ENCODE data around the gene BANP.

Gene BANP

DNA sequence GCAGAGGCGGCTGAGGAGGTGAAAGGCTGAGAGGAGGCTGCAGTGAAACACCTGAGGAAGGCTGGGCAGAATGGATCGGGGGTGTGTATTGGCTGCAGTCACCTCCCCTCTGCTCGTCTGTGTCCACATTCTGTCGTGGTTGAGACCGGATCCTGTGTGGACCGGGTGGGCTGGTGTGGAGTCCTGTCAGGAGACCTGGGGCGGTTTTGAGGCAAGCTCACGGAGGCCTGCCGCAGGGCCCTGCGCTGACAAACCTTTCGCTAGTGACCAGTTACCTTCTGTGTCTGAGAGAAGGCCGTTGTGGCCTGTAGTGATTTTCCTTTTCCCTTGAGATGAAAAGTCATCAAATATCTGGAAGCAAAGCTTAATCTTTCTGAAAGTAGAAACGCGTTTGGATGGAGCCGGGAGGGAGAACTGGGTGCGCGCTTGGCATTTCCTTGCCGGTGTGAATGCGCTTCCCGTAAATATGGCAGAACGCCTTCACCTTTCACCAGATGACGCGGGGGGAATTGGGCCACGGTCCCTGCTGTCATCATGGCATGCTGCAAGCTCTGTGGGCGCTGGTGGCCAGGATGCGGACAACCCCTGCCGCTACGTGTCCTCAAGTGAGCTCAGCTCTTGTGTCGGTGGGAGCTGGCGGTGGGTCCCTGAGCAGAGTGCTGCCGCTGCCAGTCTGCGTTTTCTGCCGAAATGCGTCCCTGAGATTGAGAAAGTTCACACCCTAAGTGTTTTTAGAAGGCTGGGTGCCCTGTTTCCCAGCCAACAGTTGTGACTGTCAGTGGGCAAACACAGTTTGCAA, 6.3 kb downstream of the BANP start:
- FAIRE-seq = no peak
- TF ChIP-seq SPI1 (IDR thresholded peaks at IDR 0.05; ENCODE audit: low read depth, low read length) (no peak), POLR2A (IDR thresholded peaks at IDR 0.05; ENCODE audit: low read depth, low read length) (no peak), PAX5 (IDR thresholded peaks at IDR 0.05; ENCODE audit: insufficient read depth, low read length, severe bottlenecking) (no peak), POLR2AphosphoS5 (IDR thresholded peaks at IDR 0.05; ENCODE audit: low read depth, low read length) (no peak), TAF1 (IDR thresholded peaks at IDR 0.05; ENCODE audit: low read depth, low read length) (no peak), POU2F2 (IDR thresholded peaks at IDR 0.05; ENCODE audit: low read depth, low read length) (no peak)

DNA sequence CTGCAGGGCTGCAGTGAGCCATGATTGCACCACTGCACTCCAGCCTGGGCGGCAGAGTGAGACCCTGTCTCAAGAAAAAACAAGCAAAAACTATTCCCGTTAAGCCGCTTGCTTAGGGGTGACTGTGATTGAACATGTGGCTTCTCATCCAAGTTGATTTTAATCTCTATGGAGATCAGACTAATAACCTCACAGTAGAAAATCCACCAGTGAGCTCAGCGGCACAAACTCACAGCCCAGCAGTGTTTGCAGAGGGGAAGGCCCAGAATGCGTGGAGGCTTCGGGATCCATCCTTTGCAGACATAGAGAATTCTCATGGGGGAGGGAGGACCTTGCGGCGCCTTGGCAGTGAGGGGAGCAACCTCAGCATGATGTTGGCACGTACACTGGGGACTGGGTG, 7.4 kb downstream of the BANP start:
- DNase-seq (ENCODE audit: insufficient read length, low spot score) (no peak), FAIRE-seq (no peak)
- no peak for TF ChIP-seq POLR2AphosphoS5 (IDR thresholded peaks at IDR 0.05; ENCODE audit: low read depth, low read length)
- no peak for TF ChIP-seq POU2F2 (IDR thresholded peaks at IDR 0.05; ENCODE audit: low read depth, low read length)
- no peak for TF ChIP-seq SPI1 (IDR thresholded peaks at IDR 0.05; ENCODE audit: low read depth, low read length)
- TF ChIP-seq POLR2A (IDR thresholded peaks at IDR 0.05; ENCODE audit: low read depth, low read length) = no peak
- TF ChIP-seq PAX5 (IDR thresholded peaks at IDR 0.05; ENCODE audit: insufficient read depth, low read length, severe bottlenecking) = no peak
- TF ChIP-seq TAF1 (IDR thresholded peaks at IDR 0.05; ENCODE audit: low read depth, low read length) = no peak

More for the DNA sequence above, 6.3 kb downstream of the BANP start:
- no peak for DNase-seq (ENCODE audit: insufficient read length, low spot score)

DNA sequence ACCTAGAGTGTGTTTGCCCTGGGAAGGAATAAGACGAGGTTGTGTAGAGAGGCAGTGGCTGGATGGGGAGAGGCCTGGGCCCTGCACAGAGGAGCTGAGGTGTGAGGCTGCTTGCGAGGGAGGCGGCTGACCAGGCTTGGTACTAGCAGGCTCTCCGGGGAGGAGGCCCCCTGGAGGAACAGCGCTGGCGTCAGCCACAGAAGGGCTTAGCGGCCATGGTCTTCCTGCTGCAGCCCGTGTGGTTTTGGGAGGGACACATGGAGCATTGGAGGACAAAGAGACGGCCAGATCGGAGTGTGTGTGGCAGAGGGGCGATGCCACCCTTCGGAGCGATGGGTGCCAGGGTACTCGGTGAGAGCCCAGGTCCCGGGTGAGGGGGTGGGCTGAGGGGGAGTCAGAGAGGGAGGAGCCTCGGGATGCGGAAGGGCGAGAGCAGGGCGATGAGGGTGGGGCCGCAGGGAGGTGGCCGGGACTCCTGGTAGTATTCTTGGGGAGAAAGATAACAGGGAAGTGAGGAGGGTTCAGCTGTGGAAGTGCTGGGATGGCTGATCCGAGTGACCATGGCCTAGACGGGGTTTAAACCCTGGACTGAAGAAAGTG, 8.3 kb downstream of the BANP start:
- TF ChIP-seq TAF1 (IDR thresholded peaks at IDR 0.05; ENCODE audit: low read depth, low read length) (no peak), POU2F2 (IDR thresholded peaks at IDR 0.05; ENCODE audit: low read depth, low read length) (no peak), POLR2A (IDR thresholded peaks at IDR 0.05; ENCODE audit: low read depth, low read length) (no peak), PAX5 (IDR thresholded peaks at IDR 0.05; ENCODE audit: insufficient read depth, low read length, severe bottlenecking) (no peak), SPI1 (IDR thresholded peaks at IDR 0.05; ENCODE audit: low read depth, low read length) (no peak)
- FAIRE-seq (no peak), DNase-seq (ENCODE audit: insufficient read length, low spot score) (no peak)

DNA sequence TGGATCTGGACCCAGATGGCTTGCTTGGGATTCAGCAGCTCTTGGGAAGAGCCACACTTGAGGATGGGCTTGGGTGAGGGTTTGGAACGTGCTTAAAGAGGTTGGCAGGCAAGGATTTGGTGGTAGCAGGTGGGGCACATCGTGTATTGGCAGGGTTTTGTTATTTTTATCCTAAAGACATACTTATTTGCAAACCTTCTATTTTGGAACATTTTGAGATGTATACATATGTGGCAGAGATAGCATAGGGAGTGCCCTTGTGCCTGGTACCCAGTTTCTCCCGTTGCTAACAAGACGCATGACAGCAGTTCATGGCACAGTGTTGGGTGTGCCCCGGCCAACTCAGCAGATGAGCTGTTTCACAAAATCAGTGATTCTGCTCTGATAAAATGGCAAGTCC, 9.1 kb downstream of the BANP start:
- DNase-seq (ENCODE audit: insufficient read length, low spot score) = no peak
- TF ChIP-seq TAF1 (IDR thresholded peaks at IDR 0.05; ENCODE audit: low read depth, low read length) = no peak
- TF ChIP-seq POU2F2 (IDR thresholded peaks at IDR 0.05; ENCODE audit: low read depth, low read length) = no peak
- TF ChIP-seq SPI1 (IDR thresholded peaks at IDR 0.05; ENCODE audit: low read depth, low read length) = no peak
- no peak for TF ChIP-seq POLR2AphosphoS5 (IDR thresholded peaks at IDR 0.05; ENCODE audit: low read depth, low read length)
- no peak for TF ChIP-seq POLR2A (IDR thresholded peaks at IDR 0.05; ENCODE audit: low read depth, low read length)
- TF ChIP-seq PAX5 (IDR thresholded peaks at IDR 0.05; ENCODE audit: insufficient read depth, low read length, severe bottlenecking) = no peak
- FAIRE-seq = no peak

DNA sequence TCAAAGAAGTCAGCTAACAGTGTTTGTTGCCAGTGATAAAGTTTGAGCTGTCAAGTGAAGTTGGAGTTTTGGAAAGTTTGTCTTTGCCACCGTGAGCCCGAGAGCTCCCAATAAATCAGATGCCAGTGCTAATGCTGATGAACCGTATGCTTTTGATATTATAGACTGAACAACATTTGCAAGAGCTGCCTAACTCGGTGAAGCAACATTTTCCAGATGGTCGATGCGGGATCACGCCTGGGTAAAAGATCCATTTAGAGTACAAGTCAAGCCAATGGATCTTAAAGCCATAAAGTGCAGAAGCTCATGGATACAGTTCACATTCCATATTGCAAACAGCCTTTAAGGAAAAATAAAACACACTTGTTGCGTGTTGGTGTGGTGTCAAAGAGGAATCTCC, 9.6 kb downstream of the BANP start:
- no peak for FAIRE-seq
- TF ChIP-seq TAF1 (IDR thresholded peaks at IDR 0.05; ENCODE audit: low read depth, low read length) (no peak), POU2F2 (IDR thresholded peaks at IDR 0.05; ENCODE audit: low read depth, low read length) (no peak), POLR2A (IDR thresholded peaks at IDR 0.05; ENCODE audit: low read depth, low read length) (no peak), PAX5 (IDR thresholded peaks at IDR 0.05; ENCODE audit: insufficient read depth, low read length, severe bottlenecking) (no peak), SPI1 (IDR thresholded peaks at IDR 0.05; ENCODE audit: low read depth, low read length) (no peak), POLR2AphosphoS5 (IDR thresholded peaks at IDR 0.05; ENCODE audit: low read depth, low read length) (no peak)
- DNase-seq (ENCODE audit: insufficient read length, low spot score) = no peak

DNA sequence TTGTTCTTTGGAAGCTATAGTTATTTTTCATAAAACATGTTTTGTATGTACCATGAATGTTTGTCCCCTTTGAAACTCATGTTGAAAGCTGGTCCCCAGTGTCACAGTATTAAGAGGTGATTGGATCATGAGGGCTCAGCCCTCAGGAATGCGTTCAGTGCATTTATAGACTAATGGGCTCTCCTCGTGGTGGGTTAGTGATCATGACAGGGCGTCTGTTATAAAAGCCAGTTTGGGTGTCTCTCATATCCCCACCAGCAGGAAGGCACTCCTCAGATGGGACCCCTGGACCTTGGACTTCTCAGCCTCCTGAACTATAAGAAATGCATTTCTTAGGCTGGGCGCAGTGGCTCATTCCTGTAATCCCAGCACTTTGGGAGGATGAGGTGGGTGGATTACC, 10.4 kb downstream of the BANP start:
- no peak for TF ChIP-seq PAX5 (IDR thresholded peaks at IDR 0.05; ENCODE audit: insufficient read depth, low read length, severe bottlenecking)
- no peak for TF ChIP-seq TAF1 (IDR thresholded peaks at IDR 0.05; ENCODE audit: low read depth, low read length)
- TF ChIP-seq POLR2AphosphoS5 (IDR thresholded peaks at IDR 0.05; ENCODE audit: low read depth, low read length) = no peak
- TF ChIP-seq POU2F2 (IDR thresholded peaks at IDR 0.05; ENCODE audit: low read depth, low read length) = no peak
- TF ChIP-seq SPI1 (IDR thresholded peaks at IDR 0.05; ENCODE audit: low read depth, low read length) = no peak
- TF ChIP-seq POLR2A (IDR thresholded peaks at IDR 0.05; ENCODE audit: low read depth, low read length) = no peak
- DNase-seq (ENCODE audit: insufficient read length, low spot score) (no peak), FAIRE-seq (no peak)

DNA sequence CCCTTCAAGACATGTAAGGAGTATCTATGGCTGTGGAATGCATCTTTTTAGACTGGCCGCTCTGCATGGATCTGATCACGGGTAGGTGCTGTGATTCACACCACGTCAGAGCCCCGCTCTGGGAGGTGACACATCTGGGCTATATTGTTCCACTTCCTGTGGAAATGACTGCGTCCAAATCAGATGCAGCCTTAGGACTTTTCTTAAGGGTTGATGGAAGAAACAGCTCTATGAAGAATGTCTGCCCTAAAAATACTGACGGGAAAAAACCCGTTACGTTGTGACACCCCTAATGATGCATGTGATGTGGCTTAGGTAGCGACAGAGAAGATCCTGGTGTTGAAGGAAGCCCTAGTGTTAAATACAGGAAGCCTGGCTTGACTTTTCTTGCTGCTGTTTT, 12.2 kb downstream of the BANP start:
- DNase-seq (ENCODE audit: insufficient read length, low spot score) (no peak), FAIRE-seq (peak; percentile 51)
- TF ChIP-seq POU2F2 (IDR thresholded peaks at IDR 0.05; ENCODE audit: low read depth, low read length) (no peak), POLR2A (IDR thresholded peaks at IDR 0.05; ENCODE audit: low read depth, low read length) (no peak), SPI1 (IDR thresholded peaks at IDR 0.05; ENCODE audit: low read depth, low read length) (no peak), PAX5 (IDR thresholded peaks at IDR 0.05; ENCODE audit: insufficient read depth, low read length, severe bottlenecking) (no peak), TAF1 (IDR thresholded peaks at IDR 0.05; ENCODE audit: low read depth, low read length) (no peak), POLR2AphosphoS5 (IDR thresholded peaks at IDR 0.05; ENCODE audit: low read depth, low read length) (no peak)

DNA sequence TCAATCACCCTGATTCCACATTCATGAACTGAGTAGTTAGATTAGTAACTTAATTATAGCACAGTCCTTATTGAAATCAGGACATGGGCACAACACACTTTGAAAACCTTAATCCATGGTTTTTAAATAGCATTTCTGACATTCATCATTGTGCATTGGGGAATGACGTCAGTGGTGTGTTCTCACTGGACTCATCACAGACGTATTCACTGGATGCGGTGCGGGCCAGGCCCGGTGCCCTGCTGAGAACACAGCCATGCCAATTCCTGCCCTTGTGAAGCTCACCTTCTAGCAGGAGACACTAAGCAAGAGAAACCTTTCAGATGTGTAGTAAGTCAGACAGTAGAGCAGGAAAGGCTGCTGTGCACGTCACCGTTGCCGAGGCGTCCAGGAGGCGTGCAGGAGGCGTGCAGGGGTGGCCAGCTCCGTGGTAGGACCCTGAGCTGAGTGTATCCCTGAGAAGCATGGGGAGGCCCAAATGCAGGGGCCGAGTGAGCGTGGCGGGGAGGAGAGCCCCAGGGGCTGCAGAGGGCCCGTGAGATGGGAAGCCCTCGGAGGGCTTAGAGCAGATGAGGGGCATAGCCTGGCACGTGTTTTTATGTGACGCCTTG, 12.9 kb downstream of the BANP start:
- FAIRE-seq = no peak
- no peak for DNase-seq (ENCODE audit: insufficient read length, low spot score)
- TF ChIP-seq SPI1 (IDR thresholded peaks at IDR 0.05; ENCODE audit: low read depth, low read length) (no peak), PAX5 (IDR thresholded peaks at IDR 0.05; ENCODE audit: insufficient read depth, low read length, severe bottlenecking) (no peak), TAF1 (IDR thresholded peaks at IDR 0.05; ENCODE audit: low read depth, low read length) (no peak), POLR2AphosphoS5 (IDR thresholded peaks at IDR 0.05; ENCODE audit: low read depth, low read length) (no peak), POU2F2 (IDR thresholded peaks at IDR 0.05; ENCODE audit: low read depth, low read length) (no peak), POLR2A (IDR thresholded peaks at IDR 0.05; ENCODE audit: low read depth, low read length) (no peak)

DNA sequence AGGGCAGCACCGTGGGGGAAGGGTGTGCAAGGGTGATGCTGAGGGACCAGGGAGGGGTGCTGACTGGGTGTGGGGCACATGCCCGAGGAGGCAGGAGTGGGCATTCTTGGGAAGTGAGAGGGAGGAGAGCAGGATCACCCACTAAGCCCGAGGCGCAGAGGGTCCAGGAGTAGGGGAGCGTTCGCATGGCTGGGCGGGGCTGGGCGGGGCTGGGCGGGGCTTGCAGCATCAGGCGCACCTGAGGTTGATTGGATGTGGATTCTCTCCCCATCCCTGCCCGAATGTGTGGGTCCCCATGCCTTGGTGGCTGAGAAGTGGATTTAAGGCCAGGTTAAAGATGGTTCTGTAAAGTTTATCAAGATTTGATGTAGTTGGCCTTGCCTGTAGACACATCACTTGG, 14.2 kb downstream of the BANP start:
- no peak for FAIRE-seq
- TF ChIP-seq PAX5 (IDR thresholded peaks at IDR 0.05; ENCODE audit: insufficient read depth, low read length, severe bottlenecking) = no peak
- TF ChIP-seq SPI1 (IDR thresholded peaks at IDR 0.05; ENCODE audit: low read depth, low read length) = no peak
- TF ChIP-seq POU2F2 (IDR thresholded peaks at IDR 0.05; ENCODE audit: low read depth, low read length) = no peak
- no peak for TF ChIP-seq POLR2A (IDR thresholded peaks at IDR 0.05; ENCODE audit: low read depth, low read length)
- no peak for TF ChIP-seq POLR2AphosphoS5 (IDR thresholded peaks at IDR 0.05; ENCODE audit: low read depth, low read length)
- no peak for DNase-seq (ENCODE audit: insufficient read length, low spot score)
